Activated naive CD8-positive, alpha-beta T cell (primary cell): Measurements from ENCODE around the gene LIMS3.
"Not testable (repeated sequence)": the region's sequence is repeated elsewhere in the genome, so short reads cannot be mapped to it uniquely, and the experiment has no call there.

Source experiments
- H3K27ac Mint-ChIP-seq: one replicate; pipeline ENCODE4 v1.8.0; 2021; ENCODE audit warnings: mixed read lengths
- H3K27me3 Mint-ChIP-seq: one replicate; pipeline ENCODE4 v1.8.0; 2021; ENCODE audit warnings: mixed read lengths
- H3K36me3 Mint-ChIP-seq: one replicate; pipeline ENCODE4 v1.8.0; 2021; ENCODE audit warnings: mixed read lengths
- H3K4me1 Mint-ChIP-seq: one replicate; pipeline ENCODE4 v1.8.0; 2021; ENCODE audit warnings: low read depth, mixed read lengths
- H3K4me3 Mint-ChIP-seq: one replicate; pipeline ENCODE4 v1.8.0; 2021; ENCODE audit warnings: mild to moderate bottlenecking, mixed read lengths
- H3K9me3 Mint-ChIP-seq: one replicate; pipeline ENCODE4 v1.8.0; 2021; ENCODE audit warnings: low read depth, mixed read lengths

Gene LIMS3

GRCh38 chr2:109898462-109899336, at the start of gene LIMS3:
Gene LIMS3 (plus strand): TSS chr2:109898688. CDS start chr2:109898729, 41 bp downstream.
- not testable (repeated sequence) for H3K27ac Mint-ChIP-seq, H3K27me3 Mint-ChIP-seq, H3K36me3 Mint-ChIP-seq, H3K9me3 Mint-ChIP-seq, H3K4me3 Mint-ChIP-seq, H3K4me1 Mint-ChIP-seq

- H3K27me3 Mint-ChIP-seq, H3K27ac Mint-ChIP-seq, H3K36me3 Mint-ChIP-seq, H3K9me3 Mint-ChIP-seq, H3K4me3 Mint-ChIP-seq, H3K4me1 Mint-ChIP-seq: not testable (repeated sequence)
Observed at GRCh38 chr2:109871129-109871751, 27.2 kb upstream of the LIMS3 start.

GRCh38 chr2:109876625-109877024, 21.9 kb upstream of the LIMS3 start:
- not testable (repeated sequence) for H3K36me3 Mint-ChIP-seq, H3K27me3 Mint-ChIP-seq, H3K4me1 Mint-ChIP-seq, H3K9me3 Mint-ChIP-seq, H3K4me3 Mint-ChIP-seq, H3K27ac Mint-ChIP-seq

GRCh38 chr2:109882112-109882511, 16.4 kb upstream of the LIMS3 start:
- H3K4me1 Mint-ChIP-seq, H3K27me3 Mint-ChIP-seq, H3K9me3 Mint-ChIP-seq, H3K27ac Mint-ChIP-seq, H3K36me3 Mint-ChIP-seq, H3K4me3 Mint-ChIP-seq: not testable (repeated sequence)

GRCh38 chr2:109888414-109888813, 10.1 kb upstream of the LIMS3 start:
- H3K4me1 Mint-ChIP-seq, H3K36me3 Mint-ChIP-seq, H3K9me3 Mint-ChIP-seq, H3K4me3 Mint-ChIP-seq, H3K27ac Mint-ChIP-seq, H3K27me3 Mint-ChIP-seq: not testable (repeated sequence)

GRCh38 chr2:109889909-109890308, 8.6 kb upstream of the LIMS3 start:
- not testable (repeated sequence) for H3K36me3 Mint-ChIP-seq, H3K4me1 Mint-ChIP-seq, H3K9me3 Mint-ChIP-seq, H3K4me3 Mint-ChIP-seq, H3K27me3 Mint-ChIP-seq, H3K27ac Mint-ChIP-seq

- not testable (repeated sequence) for H3K4me3 Mint-ChIP-seq, H3K36me3 Mint-ChIP-seq
Observed at GRCh38 chr2:109891024-109891423, 7.5 kb upstream of the LIMS3 start.

GRCh38 chr2:109893736-109894135, 4.8 kb upstream of the LIMS3 start:
- H3K27ac Mint-ChIP-seq, H3K4me1 Mint-ChIP-seq, H3K9me3 Mint-ChIP-seq, H3K36me3 Mint-ChIP-seq, H3K4me3 Mint-ChIP-seq, H3K27me3 Mint-ChIP-seq: not testable (repeated sequence)

More at GRCh38 chr2:109891024-109891423, 7.5 kb upstream of the LIMS3 start:
- H3K9me3 Mint-ChIP-seq, H3K4me1 Mint-ChIP-seq, H3K27ac Mint-ChIP-seq, H3K27me3 Mint-ChIP-seq: not testable (repeated sequence)

- H3K9me3 Mint-ChIP-seq, H3K4me3 Mint-ChIP-seq, H3K27me3 Mint-ChIP-seq, H3K27ac Mint-ChIP-seq, H3K36me3 Mint-ChIP-seq, H3K4me1 Mint-ChIP-seq: not testable (repeated sequence)
Observed at GRCh38 chr2:109894141-109894540, 4.3 kb upstream of the LIMS3 start.

GRCh38 chr2:109895090-109895869, 3.2 kb upstream of the LIMS3 start:
- not testable (repeated sequence) for H3K27ac Mint-ChIP-seq, H3K4me3 Mint-ChIP-seq, H3K27me3 Mint-ChIP-seq, H3K4me1 Mint-ChIP-seq, H3K9me3 Mint-ChIP-seq, H3K36me3 Mint-ChIP-seq

GRCh38 chr2:109896212-109896611, 2.3 kb upstream of the LIMS3 start:
- H3K27me3 Mint-ChIP-seq, H3K4me1 Mint-ChIP-seq, H3K4me3 Mint-ChIP-seq, H3K9me3 Mint-ChIP-seq, H3K36me3 Mint-ChIP-seq, H3K27ac Mint-ChIP-seq: not testable (repeated sequence)

- not testable (repeated sequence) for H3K36me3 Mint-ChIP-seq, H3K27ac Mint-ChIP-seq, H3K4me3 Mint-ChIP-seq, H3K27me3 Mint-ChIP-seq, H3K4me1 Mint-ChIP-seq, H3K9me3 Mint-ChIP-seq
Observed at GRCh38 chr2:109897769-109898461, 573 bp upstream of the LIMS3 start.

GRCh38 chr2:109905796-109906195, 7.3 kb downstream of the LIMS3 start:
- not testable (repeated sequence) for H3K9me3 Mint-ChIP-seq, H3K4me3 Mint-ChIP-seq, H3K27ac Mint-ChIP-seq, H3K36me3 Mint-ChIP-seq, H3K4me1 Mint-ChIP-seq, H3K27me3 Mint-ChIP-seq

- not testable (repeated sequence) for H3K4me3 Mint-ChIP-seq
Observed at GRCh38 chr2:109908626-109909025, 10.1 kb downstream of the LIMS3 start.

GRCh38 chr2:109910789-109911188, 12.3 kb downstream of the LIMS3 start:
- not testable (repeated sequence) for H3K27me3 Mint-ChIP-seq, H3K9me3 Mint-ChIP-seq, H3K36me3 Mint-ChIP-seq, H3K27ac Mint-ChIP-seq, H3K4me3 Mint-ChIP-seq, H3K4me1 Mint-ChIP-seq

More at GRCh38 chr2:109908626-109909025, 10.1 kb downstream of the LIMS3 start:
- not testable (repeated sequence) for H3K4me1 Mint-ChIP-seq, H3K36me3 Mint-ChIP-seq, H3K27me3 Mint-ChIP-seq, H3K27ac Mint-ChIP-seq, H3K9me3 Mint-ChIP-seq
